Left lung (tissue), 10 donors: ENCODE measurements around the gene RNF31. TPM values are rescaled to one million over a fixed set of nuclear protein-coding genes. Genes with fewer than 3 reads are reported as not detected.

ENCODE experiments used
- ATAC-seq: fragments of 200-7000 bp; cut with Tn5 transposase; one replicate; pipeline ENCODE4 v1.9.1; 2020; ENCODE audit warnings: moderate library complexity
- DNase-seq, 4 donors: peaks; one replicate each; pipeline ENCODE4 v3.0.0-alpha.2; 2013 to 2020
- H3K27ac ChIP-seq, 2 donors: fragments of 200-600 bp; sonication (generic) in 1 of 2; one replicate each; pipeline versions ENCODE4 v1.5.0 to v1.8.0; 2020 to 2021
- H3K27me3 ChIP-seq, 2 donors: fragments of 200-600 bp; sonication (generic) in 1 of 2; one replicate each; pipeline versions ENCODE4 v1.5.0 to v1.8.0; 2020 to 2021
- H3K36me3 ChIP-seq, 2 donors: fragments of 200-600 bp; sonication (generic) in 1 of 2; one replicate each; pipeline versions ENCODE4 v1.5.0 to v1.8.0; 2020 to 2021
- H3K4me1 ChIP-seq, 2 donors: fragments of 200-600 bp; one replicate each; pipeline ENCODE4 v1.8.0; 2021
- H3K4me3 ChIP-seq, 2 donors: fragments of 200-600 bp; sonication (generic) in 1 of 2; one replicate each; pipeline versions ENCODE4 v1.5.0 to v1.8.0; 2020 to 2021; ENCODE audit warnings: mild to moderate bottlenecking in 1 of 2
- H3K9me3 ChIP-seq, 2 donors: fragments of 200-600 bp; sonication (generic) in 1 of 2; one replicate each; pipeline versions ENCODE4 v1.5.0 to v1.8.0; 2020 to 2021
- CTCF ChIP-seq, 2 donors: fragments of 200-600 bp; sonication (generic) in 1 of 2; IDR thresholded peaks; one replicate each; pipeline versions ENCODE4 v1.5.0 to v1.8.0; 2021; ENCODE audit warnings: antibody characterized with exemption in 2 of 2
- intact Hi-C, 2 donors: fragments of 100-400 bp; cut with DNase I; formaldehyde crosslinking; loops; one replicate each; pipeline versions ENCODE4 v1.11.2 to v1.14.2; 2022
- polyA plus RNA-seq, 6 donors: library from polyadenylated mRNA; unstranded; fragments of 120-200 nt; gene quantifications; one replicate each; pipeline ENCODE4 v1.2.1, GENCODE V29; 2013; ENCODE audit not compliant: insufficient read length in 6 of 6
- total RNA-seq, 2 donors: library from RNA; stranded (reverse); fragmentation: NEBNext Ultra II Directional; extraction: Animal tissue kit (Norgen Biotek cat#: 25700); gene quantifications; one replicate each; pipeline ENCODE4 v1.2.1, GENCODE V29; 2021
- donor health status: DM: no; HTN: yes; CAD: no.
- donor health status: DM: no; HTN: no; CAD: no.

RNF31 gene
- total and polyA plus RNA-seq, 8 donors, result 42.4 to 69.9 (median 54.6) TPM

DNA sequence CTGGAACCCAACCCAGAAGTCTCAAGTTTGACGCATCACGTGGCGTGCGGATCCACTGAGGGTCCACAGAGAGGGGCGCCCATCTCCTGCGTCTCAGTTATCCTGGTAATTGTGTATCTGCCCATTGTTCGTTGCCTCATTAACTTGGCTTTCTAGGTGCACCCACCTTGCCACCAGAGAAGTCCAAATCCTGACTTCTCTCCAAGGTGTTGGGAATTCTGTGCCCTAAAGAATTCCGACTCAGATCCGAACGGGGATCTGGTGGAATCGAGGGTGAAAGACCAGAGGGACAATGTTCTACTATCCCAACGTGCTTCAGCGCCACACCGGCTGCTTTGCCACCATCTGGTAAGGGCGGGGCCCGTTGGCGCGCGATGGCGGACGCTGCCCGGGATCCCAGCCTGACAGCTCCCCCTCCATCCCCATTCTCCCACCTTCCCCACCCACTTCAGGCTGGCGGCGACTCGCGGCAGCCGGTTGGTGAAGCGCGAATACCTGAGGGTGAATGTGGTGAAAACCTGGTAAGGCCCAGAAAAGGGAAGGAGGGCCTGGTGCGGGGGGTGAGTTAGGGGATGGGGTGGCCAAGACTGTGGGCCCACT is 25.1 kb downstream of the RNF31 start:
- H3K4me3 ChIP-seq, result peak overlapping the region; percentile 16 to 34
- no peaks in the 10 kb centered on the region for H3K9me3 ChIP-seq
- peaks cover 0 to 23% of the 10 kb centered on the region in 2 donors for H3K4me1 ChIP-seq
- ATAC-seq (peak; percentile 14), DNase-seq (peak in 1 of 4 donors; percentile 78)
- peaks cover 0 to 87% of the 10 kb centered on the region in 2 donors for H3K36me3 ChIP-seq
- no peak overlapping the region for H3K27ac ChIP-seq
- H3K27me3 ChIP-seq, result no peaks in the 10 kb centered on the region
- intact Hi-C loops, result no loop called here
- no peak for TF ChIP-seq CTCF (IDR thresholded peaks at IDR 0.05)

DNA sequence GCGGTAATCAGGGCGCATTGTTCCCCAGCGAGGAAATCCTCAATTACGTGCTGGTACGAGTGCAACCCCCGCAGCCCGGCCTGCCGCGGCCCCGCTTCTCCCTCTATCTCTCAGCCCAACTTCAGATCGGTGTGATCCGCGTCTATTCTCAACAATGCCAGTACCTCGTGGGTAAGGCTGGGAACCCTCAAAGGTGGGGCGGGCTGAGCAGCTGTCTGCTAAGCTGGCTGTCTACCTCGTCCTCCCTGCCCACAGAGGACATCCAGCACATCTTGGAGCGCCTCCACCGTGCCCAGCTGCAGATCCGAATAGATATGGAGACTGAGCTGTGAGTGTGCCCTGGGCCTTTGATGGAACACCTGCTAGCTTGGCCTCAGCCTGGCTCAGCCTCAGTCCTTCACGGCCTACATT is 25.6 kb downstream of the RNF31 start:
- TF ChIP-seq CTCF (IDR thresholded peaks at IDR 0.05), result no peak
- peaks cover 0 to 20% of the 10 kb centered on the region in 2 donors for H3K4me1 ChIP-seq
- H3K9me3 ChIP-seq, result no peaks in the 10 kb centered on the region
- ATAC-seq (no peak), DNase-seq (peak in 1 of 4 donors; percentile 73)
- peak overlapping the region; percentile 16 to 34 for H3K4me3 ChIP-seq
- no peak overlapping the region for H3K27ac ChIP-seq
- intact Hi-C loops, result no loop called here
- peaks cover 0 to 87% of the 10 kb centered on the region in 2 donors for H3K36me3 ChIP-seq
- no peaks in the 10 kb centered on the region for H3K27me3 ChIP-seq

- no peak overlapping the region for H3K27ac ChIP-seq
- no peaks in the 10 kb centered on the region for H3K9me3 ChIP-seq
- no peak overlapping the region for H3K4me3 ChIP-seq
- no peak for TF ChIP-seq CTCF (IDR thresholded peaks at IDR 0.05)
- DNase-seq (no peak), ATAC-seq (no peak)
- H3K36me3 ChIP-seq, result peaks cover 0 to 96% of the 10 kb centered on the region in 2 donors
- intact Hi-C loops, result no loop called here
- peaks cover 0 to 6% of the 10 kb centered on the region in 2 donors for H3K4me1 ChIP-seq
- H3K27me3 ChIP-seq, result no peaks in the 10 kb centered on the region
Observed at GRCh38 chr14:24176599-24176998, 29.3 kb downstream of the RNF31 start.

GRCh38 chr14:24177041-24177825 is 29.9 kb downstream of the RNF31 start:
- intact Hi-C loops, result no loop called here
- H3K9me3 ChIP-seq, result no peaks in the 10 kb centered on the region
- no peak for TF ChIP-seq CTCF (IDR thresholded peaks at IDR 0.05)
- H3K27me3 ChIP-seq, result no peaks in the 10 kb centered on the region
- peaks cover 0 to 100% of the 10 kb centered on the region in 2 donors for H3K36me3 ChIP-seq
- ATAC-seq (no peak), DNase-seq (no peak)
- H3K4me1 ChIP-seq, result no peaks in the 10 kb centered on the region
- no peak overlapping the region for H3K27ac ChIP-seq
- no peak overlapping the region for H3K4me3 ChIP-seq

- ATAC-seq (no peak), DNase-seq (no peak)
- H3K27me3 ChIP-seq, result no peaks in the 10 kb centered on the region
- no peak for TF ChIP-seq CTCF (IDR thresholded peaks at IDR 0.05)
- peaks cover 0 to 100% of the 10 kb centered on the region in 2 donors for H3K36me3 ChIP-seq
- no peak overlapping the region for H3K27ac ChIP-seq
- no peak overlapping the region for H3K4me3 ChIP-seq
- no peaks in the 10 kb centered on the region for H3K9me3 ChIP-seq
- intact Hi-C loops, result no loop called here
- H3K4me1 ChIP-seq, result no peaks in the 10 kb centered on the region
Observed at GRCh38 chr14:24177891-24178290, 30.6 kb downstream of the RNF31 start.
